ENCODE results near the gene MYO7B. TPM values are rescaled to one million over a fixed set of nuclear protein-coding genes. Genes with fewer than 3 reads are reported as not detected.

The MYO7B gene
- total RNA-seq, 2 experiments from 2014 or later = 0.37 to 0.41 TPM

GRCh38 chr2:127645026-127645394 lies 109.5 kb downstream of the MYO7B start:
- Mint-ChIP-seq H3K27me3 (ENCODE audit: low read depth) (no peaks in the 10 kb centered on the region), H3K27ac (no peak overlapping the region), H3K4me1 (ENCODE audit: low read depth) (peaks cover 28% of the 10 kb centered on the region), H3K36me3 (ENCODE audit: low read depth) (no peaks in the 10 kb centered on the region), H3K4me3 (no peak overlapping the region), H3K9me3 (no peaks in the 10 kb centered on the region)
- CTCF ChIA-PET = interaction anchor here (1.7 to 11.0 kb wide), 3 partner anchors 9 to 52 kb away, joined by 3 to 145 read pairs (median 5); partner anchors contain the start of gene LIMS2
- intact Hi-C loops (cut with micrococcal nuclease) = loop anchor here (10.0 kb wide), 1 partner anchor 320 kb away; no protein-coding TSS in a partner anchor
- no peak for DNase-seq

GRCh38 chr2:127645395-127646291 lies 110.2 kb downstream of the MYO7B start, which contains the start of gene GPR17:
TSS of gene GPR17 (plus strand) at chr2:127646153. CDS start at chr2:127650736, 4,583 bp downstream.
- CTCF ChIA-PET = interaction anchor here (1.7 to 11.0 kb wide), 3 partner anchors 9 to 53 kb away, joined by 3 to 145 read pairs (median 5); partner anchors contain the start of gene LIMS2
- H3K9me3 Mint-ChIP-seq = no peaks in the 10 kb centered on the region
- no peak for DNase-seq
- no peaks in the 10 kb centered on the region for H3K27me3 Mint-ChIP-seq (ENCODE audit: low read depth)
- no peak within 1 kb of the TSS for H3K27ac Mint-ChIP-seq
- H3K4me1 Mint-ChIP-seq (ENCODE audit: low read depth) = peaks cover 21% of the 10 kb centered on the region
- intact Hi-C loops (cut with micrococcal nuclease) = loop anchor here (10.0 kb wide), 1 partner anchor 321 kb away; no protein-coding TSS in a partner anchor
- no peaks in the 10 kb centered on the region for H3K36me3 Mint-ChIP-seq (ENCODE audit: low read depth)
- H3K4me3 Mint-ChIP-seq = no peak within 1 kb of the TSS

GRCh38 chr2:127646487-127647241 lies 111.2 kb downstream of the MYO7B start:
- CTCF ChIA-PET = interaction anchor here (11.0 kb wide), 1 partner anchor 54 kb away, joined by 145 read pairs; no protein-coding TSS in a partner anchor

GRCh38 chr2:127647242-127648190 lies 112.0 kb downstream of the MYO7B start:
- Mint-ChIP-seq H3K27me3 (ENCODE audit: low read depth) (no peaks in the 10 kb centered on the region), H3K9me3 (no peaks in the 10 kb centered on the region), H3K4me3 (no peak overlapping the region), H3K27ac (no peak overlapping the region), H3K4me1 (ENCODE audit: low read depth) (peaks cover 17% of the 10 kb centered on the region), H3K36me3 (ENCODE audit: low read depth) (no peaks in the 10 kb centered on the region)
- CTCF ChIA-PET = interaction anchor here (11.0 kb wide), 1 partner anchor 54 kb away, joined by 145 read pairs; no protein-coding TSS in a partner anchor
- DNase-seq = no peak
- intact Hi-C loops (cut with micrococcal nuclease) = loop anchor here (2.0 to 10.0 kb wide), 2 partner anchors 163 to 323 kb away; partner anchors contain the start of gene WDR33

More at GRCh38 chr2:127646487-127647241, 111.2 kb downstream of the MYO7B start:
- Mint-ChIP-seq H3K27ac (no peak overlapping the region), H3K9me3 (no peaks in the 10 kb centered on the region), H3K36me3 (ENCODE audit: low read depth) (no peaks in the 10 kb centered on the region), H3K27me3 (ENCODE audit: low read depth) (no peaks in the 10 kb centered on the region), H3K4me3 (no peak overlapping the region), H3K4me1 (ENCODE audit: low read depth) (peaks cover 17% of the 10 kb centered on the region)
- intact Hi-C loops (cut with micrococcal nuclease) = loop anchor here (10.0 kb wide), 1 partner anchor 322 kb away; no protein-coding TSS in a partner anchor
- no peak for DNase-seq

- no peaks in the 10 kb centered on the region for H3K27me3 Mint-ChIP-seq (ENCODE audit: low read depth)
- no peak overlapping the region for H3K4me3 Mint-ChIP-seq
- H3K36me3 Mint-ChIP-seq (ENCODE audit: low read depth) = no peaks in the 10 kb centered on the region
- DNase-seq = no peak
- no peak overlapping the region for H3K27ac Mint-ChIP-seq
- H3K9me3 Mint-ChIP-seq = no peaks in the 10 kb centered on the region
- CTCF ChIA-PET = interaction anchor here (11.0 kb wide), 1 partner anchor 55 kb away, joined by 145 read pairs; no protein-coding TSS in a partner anchor
- intact Hi-C loops (cut with micrococcal nuclease) = loop anchor here (2.0 to 10.0 kb wide), 2 partner anchors 162 to 324 kb away; partner anchors contain the start of gene WDR33
- H3K4me1 Mint-ChIP-seq (ENCODE audit: low read depth) = peaks cover 16% of the 10 kb centered on the region
Observed at GRCh38 chr2:127648321-127648720, 112.8 kb downstream of the MYO7B start.

GRCh38 chr2:127649100-127649611 lies 113.7 kb downstream of the MYO7B start:
- Mint-ChIP-seq H3K4me3 (no peak overlapping the region), H3K4me1 (ENCODE audit: low read depth) (peaks cover 13% of the 10 kb centered on the region), H3K27me3 (ENCODE audit: low read depth) (no peaks in the 10 kb centered on the region), H3K36me3 (ENCODE audit: low read depth) (no peaks in the 10 kb centered on the region), H3K9me3 (no peaks in the 10 kb centered on the region), H3K27ac (no peak overlapping the region)
- CTCF ChIA-PET = interaction anchor here (0.5 to 11.0 kb wide), 7 partner anchors 9 to 443 kb away, joined by 3 to 145 read pairs (median 4); no protein-coding TSS in a partner anchor
- intact Hi-C loops (cut with micrococcal nuclease) = loop anchor here (1.0 to 10.0 kb wide), 4 partner anchors 58 to 452 kb away; partner anchors contain the start of gene WDR33
- no peak for DNase-seq

- DNase-seq = peak; percentile 91
- Mint-ChIP-seq H3K27me3 (ENCODE audit: low read depth) (no peaks in the 10 kb centered on the region), H3K36me3 (ENCODE audit: low read depth) (no peaks in the 10 kb centered on the region), H3K9me3 (no peaks in the 10 kb centered on the region), H3K27ac (no peak overlapping the region), H3K4me3 (no peak overlapping the region), H3K4me1 (ENCODE audit: low read depth) (peaks cover 13% of the 10 kb centered on the region)
- CTCF ChIA-PET = interaction anchor here (0.5 to 11.0 kb wide), 9 partner anchors 9 to 451 kb away, joined by 3 to 145 read pairs (median 4); no protein-coding TSS in a partner anchor
- intact Hi-C loops (cut with micrococcal nuclease) = loop anchor here (1.0 to 10.0 kb wide), 4 partner anchors 58 to 452 kb away; partner anchors contain the start of gene WDR33
Observed at GRCh38 chr2:127649684-127650040, 114.2 kb downstream of the MYO7B start.

GRCh38 chr2:127650041-127650784 lies 114.7 kb downstream of the MYO7B start:
- H3K4me3 Mint-ChIP-seq = no peak overlapping the region
- DNase-seq = no peak
- H3K27me3 Mint-ChIP-seq (ENCODE audit: low read depth) = no peaks in the 10 kb centered on the region
- intact Hi-C loops (cut with micrococcal nuclease) = no loop called here
- H3K9me3 Mint-ChIP-seq = no peaks in the 10 kb centered on the region
- H3K27ac Mint-ChIP-seq = no peak overlapping the region
- CTCF ChIA-PET = interaction anchor here (0.5 to 11.0 kb wide), 9 partner anchors 10 to 450 kb away, joined by 3 to 145 read pairs (median 5); no protein-coding TSS in a partner anchor
- H3K4me1 Mint-ChIP-seq (ENCODE audit: low read depth) = peaks cover 13% of the 10 kb centered on the region
- no peaks in the 10 kb centered on the region for H3K36me3 Mint-ChIP-seq (ENCODE audit: low read depth)

GRCh38 chr2:127650785-127651380 lies 115.4 kb downstream of the MYO7B start:
- Mint-ChIP-seq H3K4me3 (no peak overlapping the region), H3K4me1 (ENCODE audit: low read depth) (peaks cover 13% of the 10 kb centered on the region), H3K9me3 (no peaks in the 10 kb centered on the region), H3K36me3 (ENCODE audit: low read depth) (no peaks in the 10 kb centered on the region), H3K27ac (no peak overlapping the region), H3K27me3 (ENCODE audit: low read depth) (no peaks in the 10 kb centered on the region)
- CTCF ChIA-PET = interaction anchor here (1.0 to 11.0 kb wide), 6 partner anchors 10 to 65 kb away, joined by 4 to 145 read pairs (median 6); no protein-coding TSS in a partner anchor
- no peak for DNase-seq
- intact Hi-C loops (cut with micrococcal nuclease) = no loop called here

GRCh38 chr2:127651381-127651809 lies 115.9 kb downstream of the MYO7B start:
- CTCF ChIA-PET = interaction anchor here (2.7 to 11.0 kb wide), 2 partner anchors 11 to 58 kb away, joined by 25 to 145 read pairs; no protein-coding TSS in a partner anchor
- Mint-ChIP-seq H3K9me3 (no peaks in the 10 kb centered on the region), H3K36me3 (ENCODE audit: low read depth) (no peaks in the 10 kb centered on the region), H3K4me3 (no peak overlapping the region), H3K27ac (no peak overlapping the region), H3K27me3 (ENCODE audit: low read depth) (no peaks in the 10 kb centered on the region), H3K4me1 (ENCODE audit: low read depth) (peaks cover 12% of the 10 kb centered on the region)
- DNase-seq = no peak
- intact Hi-C loops (cut with micrococcal nuclease) = no loop called here
